Panc1 (cell line): ENCODE data around the gene TRIB2.

Experiments
- CTCF ChIP-seq: fragments of 450-650 bp; IDR thresholded peaks from 2 replicates; pipeline ENCODE4 v1.5.1; 2017; ENCODE audit warnings: mild to moderate bottlenecking
- POLR2AphosphoS5 ChIP-seq: IDR thresholded peaks from 2 replicates; pipeline ENCODE4 v1.6.1; 2012; ENCODE audit warnings: mild to moderate bottlenecking, low read depth, low read length, moderate library complexity
- SIN3A ChIP-seq: IDR thresholded peaks from 2 replicates; pipeline ENCODE4 v1.6.1; 2012; ENCODE audit warnings: low read depth, mild to moderate bottlenecking, low read length, moderate library complexity, borderline replicate concordance; ENCODE audit not compliant: insufficient read depth
- TCF7L2 ChIP-seq: IDR thresholded peaks from 2 replicates; pipeline ENCODE4 v1.6.1; 2011; ENCODE audit warnings: mild to moderate bottlenecking, low read depth, low read length, inconsistent platforms
- TF ChIP-seq, protein P1 (sequence below), 2 experiments: IDR thresholded peaks; 2 replicates each; pipeline ENCODE4 v1.6.1; 2011 to 2012; ENCODE audit warnings: low read depth in 2 of 2, control low read depth in 1 of 2, low read length in 1 of 2, mild to moderate bottlenecking in 1 of 2, moderate library complexity in 1 of 2; ENCODE audit not compliant: insufficient read depth in 1 of 2

GRCh38 chr2:12685956-12686355 lies 30.8 kb upstream of the TRIB2 start:
- TF ChIP-seq CTCF: no peak
- TF ChIP-seq, protein P1, sequence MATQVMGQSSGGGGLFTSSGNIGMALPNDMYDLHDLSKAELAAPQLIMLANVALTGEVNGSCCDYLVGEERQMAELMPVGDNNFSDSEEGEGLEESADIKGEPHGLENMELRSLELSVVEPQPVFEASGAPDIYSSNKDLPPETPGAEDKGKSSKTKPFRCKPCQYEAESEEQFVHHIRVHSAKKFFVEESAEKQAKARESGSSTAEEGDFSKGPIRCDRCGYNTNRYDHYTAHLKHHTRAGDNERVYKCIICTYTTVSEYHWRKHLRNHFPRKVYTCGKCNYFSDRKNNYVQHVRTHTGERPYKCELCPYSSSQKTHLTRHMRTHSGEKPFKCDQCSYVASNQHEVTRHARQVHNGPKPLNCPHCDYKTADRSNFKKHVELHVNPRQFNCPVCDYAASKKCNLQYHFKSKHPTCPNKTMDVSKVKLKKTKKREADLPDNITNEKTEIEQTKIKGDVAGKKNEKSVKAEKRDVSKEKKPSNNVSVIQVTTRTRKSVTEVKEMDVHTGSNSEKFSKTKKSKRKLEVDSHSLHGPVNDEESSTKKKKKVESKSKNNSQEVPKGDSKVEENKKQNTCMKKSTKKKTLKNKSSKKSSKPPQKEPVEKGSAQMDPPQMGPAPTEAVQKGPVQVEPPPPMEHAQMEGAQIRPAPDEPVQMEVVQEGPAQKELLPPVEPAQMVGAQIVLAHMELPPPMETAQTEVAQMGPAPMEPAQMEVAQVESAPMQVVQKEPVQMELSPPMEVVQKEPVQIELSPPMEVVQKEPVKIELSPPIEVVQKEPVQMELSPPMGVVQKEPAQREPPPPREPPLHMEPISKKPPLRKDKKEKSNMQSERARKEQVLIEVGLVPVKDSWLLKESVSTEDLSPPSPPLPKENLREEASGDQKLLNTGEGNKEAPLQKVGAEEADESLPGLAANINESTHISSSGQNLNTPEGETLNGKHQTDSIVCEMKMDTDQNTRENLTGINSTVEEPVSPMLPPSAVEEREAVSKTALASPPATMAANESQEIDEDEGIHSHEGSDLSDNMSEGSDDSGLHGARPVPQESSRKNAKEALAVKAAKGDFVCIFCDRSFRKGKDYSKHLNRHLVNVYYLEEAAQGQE (IDR thresholded peaks at IDR 0.05; ENCODE audit: insufficient read depth in 1 of 2, low read depth in 2 of 2, low read length in 1 of 2): no peak
- TF ChIP-seq SIN3A: no peak
- TF ChIP-seq POLR2AphosphoS5: no peak
- TF ChIP-seq TCF7L2: no peak
